Nucleus accumbens (tissue), 56 donors: Measurements from ENCODE around the gene B3GNT9.
A peak's percentile ranks its signal among the peaks of the same experiment; 100 is the strongest.
"Not testable (repeated sequence)": the region's sequence is repeated elsewhere in the genome, so short reads cannot be mapped to it uniquely, and the experiment has no call there.

Source experiments
- DNase-seq, 56 donors: peaks; one replicate each; lab custom pipeline; 2025; lab: John Stamatoyannopoulos, UW

The B3GNT9 gene

GRCh38 chr16:67128417-67128816 lies 22.4 kb downstream of the B3GNT9 start:
- DNase-seq = no peak

GRCh38 chr16:67122799-67123198 lies 28.0 kb downstream of the B3GNT9 start:
- DNase-seq = not testable (repeated sequence)

- DNase-seq = no peak
Measured at GRCh38 chr16:67120025-67120424, 30.8 kb downstream of the B3GNT9 start.

- DNase-seq = no peak
Measured at GRCh38 chr16:67117716-67118115, 33.1 kb downstream of the B3GNT9 start.

GRCh38 chr16:67116388-67117311 lies 34.1 kb downstream of the B3GNT9 start:
- peak in 8 of 56 donors; percentile 3 to 42 (median 14) for DNase-seq

GRCh38 chr16:67115639-67116038 lies 35.2 kb downstream of the B3GNT9 start:
- no peak for DNase-seq

GRCh38 chr16:67114793-67115192 lies 36.0 kb downstream of the B3GNT9 start:
- no peak for DNase-seq

GRCh38 chr16:67112591-67113399 lies 38.0 kb downstream of the B3GNT9 start:
- no peak for DNase-seq

- no peak for DNase-seq
Measured at GRCh38 chr16:67111951-67112444, 38.8 kb downstream of the B3GNT9 start.

- DNase-seq = peak; percentile 24 to 97 (median 90)
Measured at GRCh38 chr16:67109407-67110135, 41.2 kb downstream of the B3GNT9 start, which contains the start of gene PHAF1. Gene PHAF1, plus strand, starts transcription at chr16:67109941. Its CDS starts 235 bp downstream, at chr16:67110176.

- DNase-seq = no peak
Measured at GRCh38 chr16:67108931-67109406, 41.8 kb downstream of the B3GNT9 start.

GRCh38 chr16:67108489-67108888 lies 42.3 kb downstream of the B3GNT9 start:
- no peak for DNase-seq

- DNase-seq = no peak
Measured at GRCh38 chr16:67105881-67106280, 44.9 kb downstream of the B3GNT9 start.

- no peak for DNase-seq
Measured at GRCh38 chr16:67105246-67105645, 45.6 kb downstream of the B3GNT9 start.

GRCh38 chr16:67104845-67105244 lies 46.0 kb downstream of the B3GNT9 start:
- no peak for DNase-seq

GRCh38 chr16:67104061-67104460 lies 46.7 kb downstream of the B3GNT9 start:
- no peak for DNase-seq

GRCh38 chr16:67101311-67102082 lies 49.3 kb downstream of the B3GNT9 start:
- no peak for DNase-seq

GRCh38 chr16:67100569-67101310 lies 50.1 kb downstream of the B3GNT9 start:
- no peak for DNase-seq

- no peak for DNase-seq
Measured at GRCh38 chr16:67098599-67098998, 52.2 kb downstream of the B3GNT9 start.
